Kidney tubule cell (primary cell): Measurements from ENCODE around the gene NOL4L.

Source experiments
- DNase-seq: peaks from one replicate; pipeline ENCODE4 v3.0.0-alpha.2; 2018; ENCODE audit warnings: low spot score

NOL4L gene

DNA sequence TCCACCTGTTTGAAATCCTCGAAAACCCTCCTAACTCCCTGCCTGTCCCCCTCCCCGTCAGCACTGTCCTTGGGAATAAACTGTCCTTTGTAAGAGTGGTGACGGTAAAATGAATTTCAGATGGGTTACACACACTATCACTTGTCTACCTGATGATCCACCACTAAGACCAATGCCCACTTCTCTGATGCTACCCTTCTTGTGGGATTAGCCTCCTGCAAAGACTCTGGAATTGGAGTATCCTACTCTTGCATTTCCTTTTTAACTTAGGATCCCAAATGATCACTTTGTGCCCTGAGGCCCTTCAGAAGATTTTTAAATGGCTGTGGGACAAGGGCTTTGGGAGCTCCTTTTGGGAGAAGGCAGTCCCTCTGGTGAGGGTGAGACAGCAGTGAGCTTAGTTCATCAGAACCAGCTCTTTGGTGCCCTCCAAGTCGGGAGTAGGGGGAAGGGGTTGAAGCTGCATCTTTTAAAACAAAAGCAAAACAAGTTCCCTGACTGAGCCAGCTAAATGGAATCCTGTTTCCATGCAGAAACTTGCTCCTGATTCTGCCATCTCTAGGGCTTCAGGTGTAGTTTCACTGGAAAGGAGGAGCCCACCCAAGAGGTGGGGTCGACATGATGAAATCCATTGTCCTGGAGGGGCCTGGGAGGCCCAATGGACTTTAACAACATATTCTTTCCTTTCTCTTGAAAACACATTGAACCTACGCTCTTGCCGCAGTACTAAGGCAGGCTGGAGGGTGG, 140.5 kb downstream of the NOL4L start:
- no peak for DNase-seq

DNA sequence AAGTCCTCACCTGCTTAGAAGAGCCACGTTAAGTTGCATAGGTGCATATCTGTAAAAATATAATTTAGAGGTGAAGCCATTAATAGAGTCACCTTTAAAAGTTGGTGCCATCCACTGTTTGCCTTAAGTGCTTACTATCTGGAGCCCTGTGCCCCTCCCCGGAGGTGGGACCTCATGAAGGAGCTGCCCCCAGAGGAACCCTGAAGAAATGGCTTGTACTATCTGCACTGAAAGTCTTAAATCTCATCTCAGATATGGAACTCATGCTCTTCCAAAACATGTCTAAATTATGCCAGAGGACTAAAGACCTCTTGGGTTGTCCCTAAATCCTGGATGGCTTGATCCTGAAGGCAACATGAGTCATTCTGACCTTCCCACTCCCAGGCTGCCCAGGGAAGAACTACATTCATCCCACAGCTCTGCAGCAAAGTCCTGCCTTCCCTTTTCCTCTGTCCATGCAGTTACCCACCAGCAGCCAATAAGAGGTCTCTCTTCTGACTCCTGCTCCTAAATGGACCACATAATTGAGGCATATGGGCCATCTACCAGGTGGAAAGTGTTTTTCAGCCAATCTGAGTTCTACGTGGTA, 141.7 kb downstream of the NOL4L start:
- DNase-seq = no peak

DNA sequence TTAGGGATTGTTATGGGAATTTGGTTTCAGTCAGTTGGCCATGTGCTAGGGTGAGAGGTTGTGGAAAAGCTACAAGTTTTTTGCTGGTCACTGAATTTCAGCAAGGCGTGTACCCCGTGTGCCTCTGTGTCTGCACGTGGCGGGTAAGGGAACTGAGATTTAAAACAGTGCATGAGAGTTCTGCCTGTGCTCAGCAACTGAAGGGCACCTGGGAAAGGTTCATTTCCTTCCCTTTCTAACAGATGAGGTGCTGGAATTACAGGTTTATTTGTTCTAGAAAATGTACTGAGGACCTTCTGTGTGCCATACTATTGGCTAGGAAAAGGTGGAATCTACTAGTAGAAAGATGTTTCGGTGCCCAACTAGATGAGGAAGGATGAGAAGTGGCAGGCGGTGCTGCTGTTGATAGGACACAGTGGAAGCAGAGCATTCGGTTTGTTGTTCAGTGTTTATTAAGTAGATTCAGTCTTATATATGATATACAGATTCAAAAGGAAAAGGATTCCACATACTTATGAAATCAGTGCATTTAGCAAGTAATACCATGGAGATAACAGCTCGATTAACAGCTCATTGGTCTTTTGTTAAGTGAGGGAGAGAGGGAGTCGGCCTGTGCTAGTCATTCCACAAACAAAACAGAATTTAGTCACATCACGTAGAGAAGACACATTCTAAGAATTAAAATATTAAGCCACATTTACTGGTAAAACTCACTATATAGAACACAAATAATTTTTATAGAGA, 142.3 kb downstream of the NOL4L start:
- DNase-seq = no peak

DNA sequence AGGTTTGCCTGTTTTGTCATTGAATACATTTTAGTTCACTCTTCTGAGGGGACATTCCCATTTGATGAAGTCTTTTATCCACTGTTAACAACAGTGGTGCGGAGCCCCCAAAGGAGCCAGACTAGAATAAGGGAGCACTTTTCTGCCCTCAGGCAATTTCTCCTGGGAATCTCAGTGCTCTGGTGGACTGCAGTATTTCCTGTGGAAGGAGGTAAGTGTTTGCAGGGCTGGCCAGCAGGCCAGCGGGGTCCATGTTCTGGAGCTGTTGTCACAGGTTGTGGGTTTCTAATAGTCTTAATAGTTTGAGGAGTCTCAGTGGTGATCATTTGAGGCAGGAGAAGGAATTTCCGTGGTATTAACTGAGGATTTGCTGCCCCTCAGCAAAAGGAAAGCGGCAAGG, 143.5 kb downstream of the NOL4L start:
- no peak for DNase-seq

DNA sequence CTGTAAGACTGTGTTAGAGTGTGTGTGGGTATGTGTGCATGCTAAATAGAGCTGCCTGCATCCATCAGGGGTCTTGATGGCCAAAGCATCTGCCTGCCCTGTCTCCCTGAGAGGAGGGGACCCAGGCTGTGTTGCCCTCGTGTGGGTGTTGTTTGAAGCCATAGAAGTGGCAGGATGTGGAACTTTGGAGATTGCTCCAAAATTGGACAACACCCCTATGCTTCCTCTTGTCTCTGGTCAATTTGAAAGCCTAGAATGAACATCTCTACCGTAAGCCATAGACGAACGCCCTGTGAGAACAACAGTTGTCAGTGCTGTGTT, 144.4 kb downstream of the NOL4L start:
- DNase-seq = no peak

DNA sequence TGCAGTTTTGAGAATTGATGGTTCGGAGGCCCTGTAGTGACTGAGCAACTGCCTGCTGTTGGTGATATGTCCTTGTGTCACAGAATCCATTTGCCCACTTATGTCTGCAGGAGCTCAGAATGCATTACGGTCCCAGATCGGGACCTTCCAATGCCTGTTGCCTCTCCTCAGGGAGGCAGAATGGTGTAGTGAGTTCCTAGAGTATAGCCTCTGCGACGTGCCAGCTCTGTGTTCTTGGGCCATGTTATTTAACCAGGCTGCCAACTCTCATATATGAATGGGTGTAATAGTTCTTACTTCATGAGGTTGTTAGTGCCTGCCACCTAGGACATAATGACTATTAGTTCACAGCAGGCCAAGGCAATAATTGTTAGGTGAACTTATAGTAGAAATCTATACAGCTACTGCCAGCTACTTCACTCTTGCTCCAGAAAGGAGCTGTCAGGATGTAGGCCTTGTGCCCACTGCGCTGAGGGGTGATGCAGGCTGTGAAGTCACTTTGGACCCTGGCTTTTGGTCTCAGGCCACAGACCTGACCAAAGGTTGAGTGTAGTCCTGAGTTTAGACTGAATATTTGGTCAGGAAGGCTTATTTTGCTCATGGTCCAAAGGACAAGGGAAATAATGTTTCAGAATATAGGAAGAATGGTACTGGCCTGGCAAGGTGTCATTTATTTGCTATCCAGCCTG, 144.9 kb downstream of the NOL4L start:
- no peak for DNase-seq

DNA sequence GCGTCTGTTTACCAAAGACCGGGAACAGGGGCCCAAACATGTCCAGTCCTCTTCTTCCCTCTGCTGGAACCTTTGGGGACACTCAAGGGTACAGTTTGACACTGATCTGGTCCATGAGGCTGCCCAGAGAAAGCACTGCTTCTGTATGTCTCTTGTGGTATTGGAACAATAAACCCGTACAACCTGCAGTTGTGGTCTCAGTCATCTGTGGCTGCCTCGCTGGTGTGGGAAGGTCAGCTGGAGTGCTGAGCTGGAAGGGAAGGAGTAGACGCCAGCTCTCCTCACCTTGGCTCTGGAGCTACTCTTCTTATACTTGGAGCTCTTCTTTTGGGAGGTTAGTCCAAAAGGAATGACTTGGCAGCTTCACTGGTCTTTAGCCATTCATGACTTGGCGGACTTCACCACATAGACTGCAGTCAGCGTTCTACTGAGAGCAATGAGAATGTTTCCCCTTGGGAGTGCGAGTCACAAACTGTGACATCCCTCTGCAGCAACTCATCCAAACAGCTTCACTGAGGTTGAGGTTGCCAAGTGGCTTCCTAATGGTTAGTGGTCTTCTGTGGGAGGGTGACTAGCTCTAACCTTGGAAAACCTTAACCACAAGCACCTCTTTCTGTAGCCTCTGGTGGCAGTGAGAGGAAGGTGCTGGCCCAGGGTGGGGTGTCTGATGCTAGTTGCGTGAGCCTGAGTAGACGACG, 145.9 kb downstream of the NOL4L start:
- peak; percentile 69 for DNase-seq

DNA sequence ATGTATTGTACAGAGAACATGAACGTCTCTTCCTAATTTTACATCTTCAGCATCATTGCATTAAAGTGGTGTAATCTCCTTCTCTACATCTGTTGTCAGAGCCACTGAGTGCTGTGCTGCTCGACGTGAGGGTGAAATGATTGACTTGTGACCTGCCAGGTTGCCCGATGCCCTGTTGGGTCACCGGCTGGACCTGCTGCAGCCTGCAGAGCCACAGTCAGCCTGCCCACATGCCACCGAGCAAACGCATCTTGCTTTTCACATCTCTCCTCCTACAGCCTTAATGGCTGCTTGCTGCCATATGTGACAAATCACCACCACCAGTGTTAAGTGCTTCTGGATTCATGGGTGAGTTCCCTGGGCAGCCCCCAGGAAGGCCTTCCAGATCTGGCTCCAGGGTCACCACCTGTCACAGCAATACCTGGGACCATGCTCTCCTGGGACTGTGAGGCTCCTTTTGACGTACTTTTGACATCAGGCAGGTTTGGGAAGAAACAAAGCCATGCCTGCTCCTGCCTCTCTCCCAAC, 146.7 kb downstream of the NOL4L start:
- no peak for DNase-seq

DNA sequence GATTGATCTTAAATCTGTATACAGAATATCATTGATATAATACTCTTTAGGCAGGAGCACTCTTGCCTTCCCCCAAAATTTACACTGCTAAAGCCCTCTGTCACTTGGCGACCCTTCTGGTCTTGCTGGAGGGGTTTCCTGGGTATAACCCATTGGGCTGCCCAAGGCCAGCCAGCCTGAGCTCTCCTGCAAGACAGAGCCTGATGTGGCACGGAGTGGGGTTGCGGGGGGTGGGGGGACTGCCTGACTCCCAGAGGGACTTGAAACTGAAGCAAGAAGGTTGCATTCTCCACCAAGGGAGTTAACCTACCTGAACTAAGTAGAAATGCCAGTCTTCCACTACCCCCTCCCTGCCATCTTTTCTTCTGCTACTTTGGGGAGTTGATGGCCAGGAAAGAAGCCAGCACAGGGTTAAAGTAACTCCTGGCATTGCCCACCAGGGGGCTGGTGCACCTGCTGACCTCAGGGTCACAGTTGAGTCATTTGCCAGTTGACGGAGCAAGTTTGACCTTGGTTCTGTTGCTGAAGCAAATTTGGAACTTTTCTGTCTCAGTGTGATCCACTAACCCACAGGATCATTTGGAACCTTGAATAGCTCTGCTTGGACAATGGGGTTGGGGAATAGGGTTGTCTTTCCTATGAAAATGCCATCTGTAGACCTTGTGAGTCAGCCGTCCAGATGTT, 147.6 kb downstream of the NOL4L start:
- peak; percentile 11 for DNase-seq

DNA sequence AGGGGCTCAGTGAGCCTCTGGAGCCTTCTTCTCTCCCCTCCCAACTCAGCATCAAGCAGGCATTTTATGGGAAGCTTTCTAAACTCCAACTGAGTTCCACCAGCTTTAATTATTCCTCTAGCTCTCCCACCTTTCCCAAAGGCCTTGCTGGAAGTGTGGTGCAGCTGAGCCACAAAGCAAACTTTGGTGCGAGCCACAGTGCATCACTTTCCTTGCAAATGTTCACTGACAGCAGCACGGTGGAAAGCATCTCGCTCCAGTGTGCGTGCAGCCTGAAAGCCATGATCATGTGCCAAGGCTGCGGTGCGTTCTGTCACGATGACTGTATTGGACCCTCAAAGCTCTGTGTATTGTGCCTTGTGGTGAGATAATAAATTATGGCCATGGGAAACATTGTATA, 148.2 kb downstream of the NOL4L start:
- DNase-seq = no peak

DNA sequence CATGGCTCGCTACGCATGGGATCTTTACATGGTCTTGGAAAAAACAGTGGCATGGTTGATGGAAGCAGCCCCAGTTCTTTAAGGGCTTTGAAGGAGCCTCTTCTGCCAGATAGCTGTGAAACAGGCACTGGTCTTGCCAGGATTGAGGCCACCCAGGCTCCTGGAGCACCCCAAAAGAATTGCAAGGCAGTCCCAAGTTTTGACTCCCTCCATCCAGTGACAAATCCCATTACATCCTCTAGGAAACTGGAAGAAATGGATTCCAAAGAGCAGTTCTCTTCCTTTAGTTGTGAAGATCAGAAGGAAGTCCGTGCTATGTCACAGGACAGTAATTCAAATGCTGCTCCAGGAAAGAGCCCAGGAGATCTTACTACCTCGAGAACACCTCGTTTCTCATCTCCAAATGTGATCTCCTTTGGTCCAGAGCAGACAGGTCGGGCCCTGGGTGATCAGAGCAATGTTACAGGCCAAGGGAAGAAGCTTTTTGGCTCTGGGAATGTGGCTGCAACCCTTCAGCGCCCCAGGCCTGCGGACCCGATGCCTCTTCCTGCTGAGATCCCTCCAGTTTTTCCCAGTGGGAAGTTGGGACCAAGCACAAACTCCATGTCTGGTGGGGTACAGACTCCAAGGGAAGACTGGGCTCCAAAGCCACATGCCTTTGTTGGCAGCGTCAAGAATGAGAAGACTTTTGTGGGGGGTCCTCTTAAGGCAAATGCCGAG, 148.8 kb downstream of the NOL4L start:
- DNase-seq = no peak

DNA sequence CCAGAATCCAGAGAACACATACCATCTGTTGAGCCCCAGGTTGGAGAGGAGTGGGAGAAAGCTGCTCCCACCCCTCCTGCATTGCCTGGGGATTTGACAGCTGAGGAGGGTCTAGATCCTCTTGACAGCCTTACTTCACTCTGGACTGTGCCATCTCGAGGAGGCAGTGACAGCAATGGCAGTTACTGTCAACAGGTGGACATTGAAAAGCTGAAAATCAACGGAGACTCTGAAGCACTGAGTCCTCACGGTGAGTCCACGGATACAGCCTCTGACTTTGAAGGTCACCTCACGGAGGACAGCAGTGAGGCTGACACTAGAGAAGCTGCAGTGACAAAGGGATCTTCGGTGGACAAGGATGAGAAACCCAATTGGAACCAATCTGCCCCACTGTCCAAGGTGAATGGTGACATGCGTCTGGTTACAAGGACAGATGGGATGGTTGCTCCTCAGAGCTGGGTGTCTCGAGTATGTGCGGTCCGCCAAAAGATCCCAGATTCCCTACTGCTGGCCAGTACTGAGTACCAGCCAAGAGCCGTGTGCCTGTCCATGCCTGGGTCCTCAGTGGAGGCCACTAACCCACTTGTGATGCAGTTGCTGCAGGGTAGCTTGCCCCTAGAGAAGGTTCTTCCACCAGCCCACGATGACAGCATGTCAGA, 149.6 kb downstream of the NOL4L start:
- no peak for DNase-seq

DNA sequence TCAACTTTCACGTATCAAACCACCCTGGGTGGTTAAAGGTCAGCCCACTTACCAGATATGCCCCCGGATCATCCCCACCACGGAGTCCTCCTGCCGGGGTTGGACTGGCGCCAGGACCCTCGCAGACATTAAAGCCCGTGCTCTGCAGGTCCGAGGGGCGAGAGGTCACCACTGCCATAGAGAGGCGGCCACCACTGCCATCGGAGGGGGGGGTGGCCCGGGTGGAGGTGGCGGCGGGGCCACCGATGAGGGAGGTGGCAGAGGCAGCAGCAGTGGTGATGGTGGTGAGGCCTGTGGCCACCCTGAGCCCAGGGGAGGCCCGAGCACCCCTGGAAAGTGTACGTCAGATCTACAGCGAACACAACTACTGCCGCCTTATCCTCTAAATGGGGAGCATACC, 150.7 kb downstream of the NOL4L start:
- DNase-seq = no peak

DNA sequence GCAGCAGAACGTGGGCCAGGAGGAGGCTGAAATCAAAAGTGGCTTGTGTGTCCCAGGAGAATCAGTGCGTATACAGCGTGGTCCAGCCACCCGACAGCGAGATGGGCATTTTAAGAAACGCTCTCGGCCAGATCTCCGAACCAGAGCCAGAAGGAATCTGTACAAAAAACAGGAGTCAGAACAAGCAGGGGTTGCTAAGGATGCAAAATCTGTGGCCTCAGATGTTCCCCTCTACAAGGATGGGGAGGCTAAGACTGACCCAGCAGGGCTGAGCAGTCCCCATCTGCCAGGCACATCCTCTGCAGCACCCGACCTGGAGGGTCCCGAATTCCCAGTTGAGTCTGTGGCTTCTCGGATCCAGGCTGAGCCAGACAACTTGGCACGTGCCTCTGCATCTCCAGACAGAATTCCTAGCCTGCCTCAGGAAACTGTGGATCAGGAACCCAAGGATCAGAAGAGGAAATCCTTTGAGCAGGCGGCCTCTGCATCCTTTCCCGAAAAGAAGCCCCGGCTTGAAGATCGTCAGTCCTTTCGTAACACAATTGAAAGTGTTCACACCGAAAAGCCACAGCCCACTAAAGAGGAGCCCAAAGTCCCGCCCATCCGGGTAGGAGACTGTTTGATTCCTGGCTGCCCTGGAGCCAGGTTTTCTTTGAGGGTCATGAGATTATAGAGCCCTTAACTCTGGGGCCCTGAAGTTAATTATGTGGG, 151.7 kb downstream of the NOL4L start:
- DNase-seq = no peak

DNA sequence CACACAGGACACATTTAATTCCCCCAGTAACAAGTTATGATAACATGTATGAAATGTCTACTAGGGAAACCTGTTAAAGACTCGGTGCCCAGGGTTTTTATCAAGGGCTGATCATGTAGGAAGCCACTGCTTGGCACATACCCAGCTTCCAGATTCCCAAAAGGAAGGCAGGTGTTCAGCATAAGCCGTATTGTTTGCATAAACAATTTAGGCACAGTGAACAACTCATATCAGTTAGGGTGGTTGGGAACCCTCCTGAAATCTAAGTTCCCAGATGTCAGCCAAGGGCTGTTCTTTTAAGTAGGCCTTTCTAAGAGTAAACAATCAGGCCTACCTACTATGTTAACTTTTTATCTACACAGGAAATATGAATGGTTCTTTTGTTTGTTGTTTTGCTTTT, 152.9 kb downstream of the NOL4L start:
- no peak for DNase-seq

DNA sequence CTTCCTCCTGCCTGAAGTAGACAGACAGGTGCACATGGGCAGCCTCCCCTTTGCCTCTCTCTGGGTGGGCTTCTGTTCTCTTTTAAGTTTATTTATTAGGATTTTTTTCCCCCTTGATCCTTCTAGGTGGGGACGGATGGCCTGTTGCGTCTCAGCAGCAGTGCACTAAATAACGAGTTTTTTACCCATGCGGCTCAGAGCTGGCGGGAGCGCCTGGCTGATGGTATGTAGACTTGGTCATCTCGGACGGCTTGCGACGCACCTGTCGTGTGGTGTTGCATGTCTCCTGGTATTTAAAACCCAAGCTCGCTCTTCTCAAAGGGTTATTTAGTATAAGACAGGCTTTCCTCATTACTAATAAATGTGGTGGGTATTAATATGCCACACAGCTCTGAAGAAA, 153.7 kb downstream of the NOL4L start:
- no peak for DNase-seq

DNA sequence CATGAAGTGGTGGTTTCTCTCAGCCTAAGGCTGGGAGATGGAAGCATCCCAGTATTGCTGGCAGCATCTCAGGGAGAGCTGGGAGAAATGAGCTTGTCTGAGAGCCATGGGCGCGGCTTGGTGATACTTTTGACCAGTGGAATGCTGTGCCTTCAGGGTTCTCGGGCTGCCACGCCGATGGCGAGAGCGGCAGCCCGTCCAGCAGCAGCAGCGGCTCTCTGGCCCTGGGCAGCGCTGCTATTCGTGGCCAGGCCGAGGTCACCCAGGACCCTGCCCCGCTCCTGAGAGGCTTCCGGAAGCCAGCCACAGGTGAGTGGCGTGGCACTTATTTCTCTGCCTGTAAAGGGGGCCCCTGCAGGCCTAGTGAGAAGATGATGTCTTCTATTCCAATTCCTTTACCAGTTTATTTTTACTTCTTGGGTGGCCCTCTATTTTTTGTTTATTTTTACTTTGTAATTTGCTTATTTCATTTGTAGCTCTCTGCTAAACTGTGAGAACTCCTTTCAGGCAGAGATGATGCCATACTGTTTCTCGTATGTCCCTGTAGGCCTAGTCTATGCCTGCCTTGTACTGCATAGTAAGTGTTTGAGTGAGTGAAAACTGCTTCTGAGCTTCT, 155.3 kb downstream of the NOL4L start:
- no peak for DNase-seq

DNA sequence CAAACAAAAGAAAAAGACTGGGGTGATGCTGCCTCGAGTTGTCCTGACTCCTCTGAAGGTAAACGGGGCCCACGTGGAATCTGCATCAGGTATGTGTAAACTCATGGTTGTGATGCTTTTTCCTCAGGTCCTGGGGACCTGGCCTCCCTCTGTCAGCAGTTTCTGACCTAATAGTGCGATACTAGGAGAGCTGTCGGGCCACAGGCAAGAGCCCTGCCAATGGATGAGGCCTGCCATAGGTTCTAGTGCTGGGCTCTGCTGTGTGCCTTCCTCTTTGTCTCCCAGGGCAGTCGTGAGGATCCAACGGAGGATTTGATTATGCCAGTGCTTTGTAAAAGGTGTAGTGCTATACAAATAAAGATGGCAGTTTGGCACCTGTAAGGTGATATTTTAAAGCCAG, 155.8 kb downstream of the NOL4L start:
- DNase-seq = no peak

DNA sequence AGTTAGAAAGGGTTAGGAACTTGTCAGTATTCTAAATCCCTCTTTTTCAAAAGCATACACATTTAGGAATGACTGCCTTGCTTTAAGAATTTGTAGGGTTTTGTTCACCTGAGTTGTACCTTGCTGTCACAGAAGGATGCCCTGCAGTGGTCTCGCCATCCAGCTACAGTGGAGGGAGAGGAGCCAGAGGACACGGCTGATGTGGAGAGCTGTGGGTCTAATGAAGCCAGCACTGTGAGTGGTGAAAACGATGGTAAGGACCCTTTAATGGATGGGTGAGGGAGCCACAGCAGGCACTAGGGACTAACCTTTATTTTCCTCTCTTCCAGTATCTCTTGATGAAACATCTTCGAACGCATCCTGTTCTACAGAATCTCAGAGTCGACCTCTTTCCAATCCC, 157.1 kb downstream of the NOL4L start:
- DNase-seq = no peak
